PFSK-1 (cell line): ENCODE data around the gene RALB.

ENCODE experiments used
- FOXP2 ChIP-seq: optimal IDR thresholded peaks from 2 replicates; pipeline ENCODE3; 2011; ENCODE audit warnings: borderline replicate concordance, control low read depth, inconsistent platforms; ENCODE audit not compliant: insufficient read depth; ENCODE audit errors: extremely low read length, extremely low read depth
- POLR2AphosphoS5 ChIP-seq: IDR thresholded peaks from 2 replicates; pipeline ENCODE4 v1.6.1; 2012; ENCODE audit warnings: low read depth, mild to moderate bottlenecking, control low read depth, low read length, moderate library complexity
- SIN3A ChIP-seq: IDR thresholded peaks from 2 replicates; pipeline ENCODE4 v1.6.1; 2012; ENCODE audit warnings: mild to moderate bottlenecking, low read length, moderate library complexity, borderline replicate concordance; ENCODE audit not compliant: insufficient read depth
- TAF1 ChIP-seq: IDR thresholded peaks from 2 replicates; pipeline ENCODE4 v1.6.1; 2012; ENCODE audit warnings: low read length, control low read depth, borderline replicate concordance; ENCODE audit not compliant: insufficient read depth
- TF ChIP-seq, protein P1 (sequence below), 2 experiments: IDR thresholded peaks; 2 replicates each; pipeline versions ENCODE4 v1.6.1 to v1.8.0; 2011 to 2012; ENCODE audit warnings: low read depth in 2 of 2, low read length in 2 of 2, control low read depth in 1 of 2, inconsistent platforms in 1 of 2, mild to moderate bottlenecking in 1 of 2, moderate library complexity in 1 of 2; ENCODE audit not compliant: insufficient read depth in 1 of 2

DNA sequence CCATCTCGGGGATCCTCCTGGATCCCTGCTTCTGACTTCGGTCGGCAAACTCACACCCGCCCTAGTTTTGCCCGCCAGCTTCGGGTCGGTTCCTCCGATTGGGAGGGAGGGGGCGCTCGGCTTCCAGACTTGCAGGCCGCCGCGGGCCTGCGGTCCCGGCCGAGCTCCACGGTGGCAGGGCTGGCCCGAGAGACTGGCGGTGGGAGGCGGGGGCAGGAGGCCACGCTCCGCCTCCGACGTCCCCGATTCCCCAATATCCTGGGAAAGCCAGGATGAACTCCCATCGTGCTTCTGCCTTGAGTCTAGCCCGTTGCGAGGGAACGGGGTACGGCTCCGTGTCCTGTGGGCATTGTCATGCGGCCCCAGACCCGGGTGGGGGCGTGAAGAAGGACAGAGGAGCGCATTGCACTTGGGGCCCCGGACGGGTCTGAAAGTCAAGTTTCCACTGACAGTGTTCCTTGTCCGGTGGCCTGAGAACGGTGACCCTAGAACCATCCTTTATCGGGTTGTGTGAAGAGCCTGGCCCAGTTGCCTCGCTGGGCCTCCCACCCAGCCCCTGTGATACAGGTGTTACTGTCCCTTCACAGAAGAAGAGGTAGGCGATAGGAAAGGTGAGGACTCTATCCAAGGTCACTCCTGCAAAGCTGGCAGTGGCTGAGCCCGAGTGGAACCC is 90.9 kb downstream of the RALB start:
- no peak for TF ChIP-seq POLR2AphosphoS5
- TF ChIP-seq, protein P1, sequence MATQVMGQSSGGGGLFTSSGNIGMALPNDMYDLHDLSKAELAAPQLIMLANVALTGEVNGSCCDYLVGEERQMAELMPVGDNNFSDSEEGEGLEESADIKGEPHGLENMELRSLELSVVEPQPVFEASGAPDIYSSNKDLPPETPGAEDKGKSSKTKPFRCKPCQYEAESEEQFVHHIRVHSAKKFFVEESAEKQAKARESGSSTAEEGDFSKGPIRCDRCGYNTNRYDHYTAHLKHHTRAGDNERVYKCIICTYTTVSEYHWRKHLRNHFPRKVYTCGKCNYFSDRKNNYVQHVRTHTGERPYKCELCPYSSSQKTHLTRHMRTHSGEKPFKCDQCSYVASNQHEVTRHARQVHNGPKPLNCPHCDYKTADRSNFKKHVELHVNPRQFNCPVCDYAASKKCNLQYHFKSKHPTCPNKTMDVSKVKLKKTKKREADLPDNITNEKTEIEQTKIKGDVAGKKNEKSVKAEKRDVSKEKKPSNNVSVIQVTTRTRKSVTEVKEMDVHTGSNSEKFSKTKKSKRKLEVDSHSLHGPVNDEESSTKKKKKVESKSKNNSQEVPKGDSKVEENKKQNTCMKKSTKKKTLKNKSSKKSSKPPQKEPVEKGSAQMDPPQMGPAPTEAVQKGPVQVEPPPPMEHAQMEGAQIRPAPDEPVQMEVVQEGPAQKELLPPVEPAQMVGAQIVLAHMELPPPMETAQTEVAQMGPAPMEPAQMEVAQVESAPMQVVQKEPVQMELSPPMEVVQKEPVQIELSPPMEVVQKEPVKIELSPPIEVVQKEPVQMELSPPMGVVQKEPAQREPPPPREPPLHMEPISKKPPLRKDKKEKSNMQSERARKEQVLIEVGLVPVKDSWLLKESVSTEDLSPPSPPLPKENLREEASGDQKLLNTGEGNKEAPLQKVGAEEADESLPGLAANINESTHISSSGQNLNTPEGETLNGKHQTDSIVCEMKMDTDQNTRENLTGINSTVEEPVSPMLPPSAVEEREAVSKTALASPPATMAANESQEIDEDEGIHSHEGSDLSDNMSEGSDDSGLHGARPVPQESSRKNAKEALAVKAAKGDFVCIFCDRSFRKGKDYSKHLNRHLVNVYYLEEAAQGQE (IDR thresholded peaks at IDR 0.05; ENCODE audit: insufficient read depth in 1 of 2, low read depth in 2 of 2, low read length in 2 of 2): no peak
- no peak for TF ChIP-seq SIN3A
- no peak for TF ChIP-seq FOXP2
- TF ChIP-seq TAF1: no peak
